ENCODE data around the gene EVI5L. TPM values are rescaled to one million over a fixed set of nuclear protein-coding genes. Genes with fewer than 3 reads are reported as not detected.

The EVI5L gene
- total RNA-seq, 3 donors from 2014 or later, result 7.5 to 12.5 (median 9.2) TPM

DNA sequence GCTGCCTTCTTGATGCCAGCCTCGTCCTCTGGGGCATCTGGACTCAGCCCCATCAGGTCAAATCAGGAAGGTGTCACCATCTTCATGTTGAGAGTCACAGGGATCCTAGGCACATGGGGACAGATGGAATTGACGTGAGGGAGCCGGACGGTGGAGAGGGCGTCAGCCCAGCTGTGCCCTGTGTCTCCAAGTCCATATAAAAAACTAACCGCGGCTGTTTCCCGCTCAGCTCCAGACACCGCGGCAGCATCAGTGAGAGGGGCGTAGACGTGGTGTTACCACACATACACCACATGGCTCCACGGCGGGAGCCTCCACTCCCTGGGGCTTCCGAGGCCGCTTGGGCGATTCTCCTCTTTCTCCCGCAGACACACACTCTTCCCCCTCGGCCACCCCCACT, 49.8 kb downstream of the EVI5L start:
- TF ChIP-seq POLR2AphosphoS5 (IDR thresholded peaks at IDR 0.05) (no peak), POLR2A (IDR thresholded peaks at IDR 0.05) (no peak)
- TF ChIP-seq, protein P1, sequence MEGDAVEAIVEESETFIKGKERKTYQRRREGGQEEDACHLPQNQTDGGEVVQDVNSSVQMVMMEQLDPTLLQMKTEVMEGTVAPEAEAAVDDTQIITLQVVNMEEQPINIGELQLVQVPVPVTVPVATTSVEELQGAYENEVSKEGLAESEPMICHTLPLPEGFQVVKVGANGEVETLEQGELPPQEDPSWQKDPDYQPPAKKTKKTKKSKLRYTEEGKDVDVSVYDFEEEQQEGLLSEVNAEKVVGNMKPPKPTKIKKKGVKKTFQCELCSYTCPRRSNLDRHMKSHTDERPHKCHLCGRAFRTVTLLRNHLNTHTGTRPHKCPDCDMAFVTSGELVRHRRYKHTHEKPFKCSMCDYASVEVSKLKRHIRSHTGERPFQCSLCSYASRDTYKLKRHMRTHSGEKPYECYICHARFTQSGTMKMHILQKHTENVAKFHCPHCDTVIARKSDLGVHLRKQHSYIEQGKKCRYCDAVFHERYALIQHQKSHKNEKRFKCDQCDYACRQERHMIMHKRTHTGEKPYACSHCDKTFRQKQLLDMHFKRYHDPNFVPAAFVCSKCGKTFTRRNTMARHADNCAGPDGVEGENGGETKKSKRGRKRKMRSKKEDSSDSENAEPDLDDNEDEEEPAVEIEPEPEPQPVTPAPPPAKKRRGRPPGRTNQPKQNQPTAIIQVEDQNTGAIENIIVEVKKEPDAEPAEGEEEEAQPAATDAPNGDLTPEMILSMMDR (IDR thresholded peaks at IDR 0.05), result no peak
- Histone ChIP-seq H3K27ac (no peak overlapping the region), H3K36me3 (no peaks in the 10 kb centered on the region), H3K27me3 (no peaks in the 10 kb centered on the region), H3K4me3 (no peak overlapping the region), H3K4me1 (no peaks in the 10 kb centered on the region), H3K9me3 (no peaks in the 10 kb centered on the region)
- no peak for DNase-seq (ENCODE audit: low spot score in 2 of 2)
- intact Hi-C loops (cut with DNase I; ENCODE audit: low total_unique reads), result no loop called here

DNA sequence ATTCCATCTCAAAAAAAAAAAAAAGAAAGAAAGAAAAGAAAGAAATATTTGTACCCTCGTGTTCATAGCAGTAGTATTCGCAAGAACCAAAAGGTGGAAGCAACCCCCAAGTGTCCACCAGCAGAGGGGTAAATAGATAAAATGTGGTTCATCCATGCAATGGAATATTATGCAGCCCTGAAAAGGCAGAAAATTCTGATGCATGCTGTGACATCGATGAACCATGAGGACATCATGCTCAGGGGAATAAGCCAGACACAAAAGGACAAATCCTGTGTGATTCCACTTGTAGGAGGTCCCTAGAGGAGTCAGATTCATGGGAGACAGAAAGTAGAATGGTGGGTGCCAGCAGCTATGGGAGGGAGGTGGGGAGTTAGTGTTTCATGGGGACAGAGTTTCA, 51.9 kb downstream of the EVI5L start:
- Histone ChIP-seq H3K27me3 (no peaks in the 10 kb centered on the region), H3K9me3 (no peaks in the 10 kb centered on the region), H3K36me3 (no peaks in the 10 kb centered on the region), H3K27ac (no peak overlapping the region), H3K4me3 (no peak overlapping the region), H3K4me1 (no peaks in the 10 kb centered on the region)
- intact Hi-C loops (cut with DNase I; ENCODE audit: low total_unique reads), result no loop called here
- no peak for DNase-seq (ENCODE audit: low spot score in 2 of 2)
- TF ChIP-seq POLR2AphosphoS5 (IDR thresholded peaks at IDR 0.05) (no peak), POLR2A (IDR thresholded peaks at IDR 0.05) (no peak)
- TF ChIP-seq, protein P1 (IDR thresholded peaks at IDR 0.05), result no peak

DNA sequence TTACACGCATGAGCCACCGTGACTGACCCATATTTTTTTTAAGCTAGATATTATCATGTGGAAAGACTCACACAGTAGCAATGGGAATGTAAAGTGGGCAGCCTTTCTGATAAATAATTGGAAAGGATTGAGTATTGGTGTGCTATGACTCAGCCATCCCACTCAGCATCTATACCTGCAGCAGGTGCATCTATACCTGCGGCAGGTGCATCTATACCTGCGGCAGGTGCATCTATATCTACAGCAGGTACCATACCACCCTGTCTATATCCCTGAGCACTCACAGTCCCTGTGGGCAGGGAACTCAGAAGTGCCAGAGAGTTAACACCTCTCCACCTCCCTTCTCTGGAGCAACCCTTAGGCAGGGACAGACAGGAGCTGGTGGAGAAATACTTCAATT, 53.1 kb downstream of the EVI5L start:
- no peak for DNase-seq (ENCODE audit: low spot score in 2 of 2)
- no peak for TF ChIP-seq POLR2AphosphoS5 (IDR thresholded peaks at IDR 0.05)
- TF ChIP-seq, protein P1 (IDR thresholded peaks at IDR 0.05), result no peak
- no peak for TF ChIP-seq POLR2A (IDR thresholded peaks at IDR 0.05)
- H3K4me3 ChIP-seq, result no peak overlapping the region
- no peaks in the 10 kb centered on the region for H3K9me3 ChIP-seq
- no peaks in the 10 kb centered on the region for H3K27me3 ChIP-seq
- no peaks in the 10 kb centered on the region for H3K36me3 ChIP-seq
- no peaks in the 10 kb centered on the region for H3K4me1 ChIP-seq
- intact Hi-C loops (cut with DNase I; ENCODE audit: low total_unique reads), result no loop called here
- H3K27ac ChIP-seq, result no peak overlapping the region

DNA sequence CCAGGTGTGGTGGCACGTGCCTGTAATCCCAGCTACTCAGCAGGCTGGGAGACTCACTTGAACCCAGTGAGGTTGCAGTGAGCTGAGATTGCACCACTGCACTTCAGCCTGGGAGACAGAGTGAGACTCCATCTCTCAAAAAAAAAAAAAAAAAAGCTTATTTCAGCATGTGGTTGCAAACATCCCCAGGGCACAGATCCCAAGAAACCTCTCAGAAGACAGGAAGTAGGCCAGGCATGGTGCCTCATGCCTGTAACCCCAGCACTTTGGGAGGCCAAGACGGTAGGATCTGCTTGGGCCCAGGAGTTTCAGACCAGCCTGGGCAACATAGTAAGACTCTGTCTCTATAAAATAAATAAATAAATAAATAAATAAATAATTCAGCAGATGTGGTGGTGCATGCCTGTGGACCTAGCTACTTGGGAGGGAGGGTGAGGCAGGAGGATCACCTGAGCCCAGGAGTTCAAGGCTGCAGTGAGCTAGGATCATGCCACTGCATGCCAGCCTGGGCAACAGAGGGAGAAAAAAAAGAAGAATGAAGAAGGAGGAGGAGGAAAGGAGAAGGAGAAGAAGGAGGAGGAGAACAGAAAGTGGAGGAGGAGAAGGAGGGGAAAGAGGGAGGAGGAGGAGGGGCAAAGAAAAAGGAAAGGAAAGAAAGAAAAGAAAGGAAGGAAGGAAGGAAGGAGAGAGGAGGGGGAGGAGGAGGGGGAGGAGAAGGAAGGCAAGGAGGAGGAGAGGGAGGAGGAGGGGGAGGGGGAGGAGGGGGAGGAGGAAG, 54.0 kb downstream of the EVI5L start:
- DNase-seq (ENCODE audit: low spot score in 2 of 2), result no peak
- Histone ChIP-seq H3K4me3 (no peak overlapping the region), H3K27me3 (no peaks in the 10 kb centered on the region), H3K27ac (no peak overlapping the region), H3K36me3 (no peaks in the 10 kb centered on the region), H3K4me1 (peaks cover 0 to 2% of the 10 kb centered on the region in 2 donors), H3K9me3 (no peaks in the 10 kb centered on the region)
- intact Hi-C loops (cut with DNase I; ENCODE audit: low total_unique reads), result no loop called here
- no peak for TF ChIP-seq POLR2A (IDR thresholded peaks at IDR 0.05)
- TF ChIP-seq, protein P1 (IDR thresholded peaks at IDR 0.05), result no peak
- TF ChIP-seq POLR2AphosphoS5 (IDR thresholded peaks at IDR 0.05), result no peak

DNA sequence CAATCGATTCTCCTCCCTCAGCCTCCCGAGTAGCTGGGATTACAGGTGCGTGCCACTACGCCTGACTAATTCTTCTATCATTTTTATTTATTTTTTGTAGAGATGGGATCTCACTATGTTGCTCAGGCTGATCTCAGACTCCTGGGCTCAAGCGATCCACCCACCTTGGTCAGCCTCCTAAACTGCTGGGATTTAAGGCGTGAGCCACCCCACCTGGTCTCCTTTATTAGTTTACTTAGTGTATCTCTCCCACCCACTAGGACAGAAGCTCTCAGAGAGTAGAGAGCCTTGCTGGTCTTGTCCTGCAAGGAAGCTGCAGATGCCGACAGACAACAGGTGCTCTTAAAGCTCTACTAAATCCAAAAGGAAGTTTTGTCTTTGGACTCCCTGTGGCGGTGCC, 55.8 kb downstream of the EVI5L start:
- Histone ChIP-seq H3K36me3 (no peaks in the 10 kb centered on the region), H3K4me1 (peaks cover 0 to 2% of the 10 kb centered on the region in 2 donors), H3K9me3 (no peaks in the 10 kb centered on the region), H3K27ac (no peak overlapping the region), H3K4me3 (no peak overlapping the region), H3K27me3 (no peaks in the 10 kb centered on the region)
- TF ChIP-seq, protein P1 (IDR thresholded peaks at IDR 0.05), result no peak
- TF ChIP-seq POLR2AphosphoS5 (IDR thresholded peaks at IDR 0.05) (no peak), POLR2A (IDR thresholded peaks at IDR 0.05) (no peak)
- intact Hi-C loops (cut with DNase I; ENCODE audit: low total_unique reads), result no loop called here
- no peak for DNase-seq (ENCODE audit: low spot score in 2 of 2)

Data from breast epithelium (tissue), 4 donors.